ENCODE data around the gene PAQR9. TPM values are rescaled to one million over a fixed set of nuclear protein-coding genes. Genes with fewer than 3 reads are reported as not detected.

The PAQR9 gene
- total RNA-seq, 1 donor from 2014 or later = not detected

DNA sequence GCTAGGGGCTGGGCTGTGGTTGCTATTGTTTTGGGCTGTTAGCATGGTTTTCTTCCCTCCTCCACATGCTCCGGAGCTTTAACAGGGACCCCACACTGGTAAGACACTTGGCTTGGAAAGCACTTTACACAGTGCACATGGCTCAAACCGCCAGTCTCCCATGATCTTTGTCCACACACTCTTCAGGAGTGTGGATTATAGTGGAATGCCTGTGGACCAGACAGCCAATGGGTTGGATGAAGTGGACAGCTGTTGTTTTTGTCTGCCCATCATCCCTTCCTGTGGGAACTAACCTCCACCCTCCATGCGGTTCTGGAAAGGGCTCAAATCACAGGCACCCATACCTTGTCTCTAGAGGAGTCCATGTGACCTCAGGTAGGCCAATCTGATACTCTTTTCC is 10.0 kb downstream of the PAQR9 start:
- Histone ChIP-seq H3K27me3 (ENCODE audit: control insufficient read depth, insufficient read depth, low read length) (no peaks in the 10 kb centered on the region), H3K36me3 (ENCODE audit: control insufficient read depth, insufficient read depth, low read length) (no peaks in the 10 kb centered on the region), H3K4me3 (ENCODE audit: low read depth, low read length) (no peak overlapping the region)
- no peak for DNase-seq (ENCODE audit: low read depth)
- FAIRE-seq = no peak
- TF ChIP-seq, protein P1, sequence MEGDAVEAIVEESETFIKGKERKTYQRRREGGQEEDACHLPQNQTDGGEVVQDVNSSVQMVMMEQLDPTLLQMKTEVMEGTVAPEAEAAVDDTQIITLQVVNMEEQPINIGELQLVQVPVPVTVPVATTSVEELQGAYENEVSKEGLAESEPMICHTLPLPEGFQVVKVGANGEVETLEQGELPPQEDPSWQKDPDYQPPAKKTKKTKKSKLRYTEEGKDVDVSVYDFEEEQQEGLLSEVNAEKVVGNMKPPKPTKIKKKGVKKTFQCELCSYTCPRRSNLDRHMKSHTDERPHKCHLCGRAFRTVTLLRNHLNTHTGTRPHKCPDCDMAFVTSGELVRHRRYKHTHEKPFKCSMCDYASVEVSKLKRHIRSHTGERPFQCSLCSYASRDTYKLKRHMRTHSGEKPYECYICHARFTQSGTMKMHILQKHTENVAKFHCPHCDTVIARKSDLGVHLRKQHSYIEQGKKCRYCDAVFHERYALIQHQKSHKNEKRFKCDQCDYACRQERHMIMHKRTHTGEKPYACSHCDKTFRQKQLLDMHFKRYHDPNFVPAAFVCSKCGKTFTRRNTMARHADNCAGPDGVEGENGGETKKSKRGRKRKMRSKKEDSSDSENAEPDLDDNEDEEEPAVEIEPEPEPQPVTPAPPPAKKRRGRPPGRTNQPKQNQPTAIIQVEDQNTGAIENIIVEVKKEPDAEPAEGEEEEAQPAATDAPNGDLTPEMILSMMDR (IDR thresholded peaks at IDR 0.05; ENCODE audit: insufficient read depth, low read length, severe bottlenecking) = no peak

DNA sequence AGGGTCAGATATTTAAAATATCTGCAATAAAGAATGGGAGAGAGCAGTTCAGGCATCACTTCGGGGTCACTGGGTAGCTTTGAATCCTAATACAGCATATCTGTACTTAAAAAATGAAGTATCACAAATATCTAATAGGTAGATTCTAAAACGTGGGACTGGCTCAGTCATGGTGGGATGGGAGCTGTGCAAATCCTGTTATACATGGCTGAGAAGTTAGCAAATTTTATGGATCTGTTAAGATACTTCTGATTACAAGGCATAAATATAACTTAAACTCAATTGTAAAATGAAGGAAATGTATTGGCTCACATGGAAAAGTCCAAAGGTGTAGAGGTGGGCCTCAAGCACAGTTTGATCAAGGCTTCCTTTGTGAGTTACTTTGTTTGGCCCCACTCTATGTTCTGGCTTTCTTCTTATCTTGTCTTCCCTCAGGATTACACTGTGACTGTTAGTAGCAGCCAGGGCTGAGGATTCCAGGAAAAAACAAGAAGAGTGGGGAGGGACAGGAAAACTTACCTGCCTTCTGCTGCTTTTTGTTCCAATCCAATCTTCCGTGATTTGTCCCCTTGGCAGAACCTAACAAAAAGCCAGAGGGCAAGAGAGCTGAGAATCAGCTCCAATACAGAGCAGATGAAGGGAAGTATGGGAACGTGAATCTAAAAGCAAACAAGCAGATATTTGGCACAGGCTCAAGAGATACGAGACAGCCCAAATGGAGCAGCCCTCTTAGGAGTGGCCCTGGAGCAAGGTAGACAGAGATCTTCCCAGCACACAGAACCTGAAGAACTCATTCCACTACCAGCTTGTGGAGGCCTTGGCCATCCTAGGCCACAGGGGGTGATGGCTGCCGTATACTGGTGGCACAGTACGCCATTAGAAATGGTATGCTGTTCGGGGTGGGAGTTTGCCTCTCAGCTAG is 10.9 kb downstream of the PAQR9 start:
- TF ChIP-seq, protein P1 (IDR thresholded peaks at IDR 0.05; ENCODE audit: insufficient read depth, low read length, severe bottlenecking) = no peak
- no peak for FAIRE-seq
- no peak overlapping the region for H3K4me3 ChIP-seq (ENCODE audit: low read depth, low read length)

DNA sequence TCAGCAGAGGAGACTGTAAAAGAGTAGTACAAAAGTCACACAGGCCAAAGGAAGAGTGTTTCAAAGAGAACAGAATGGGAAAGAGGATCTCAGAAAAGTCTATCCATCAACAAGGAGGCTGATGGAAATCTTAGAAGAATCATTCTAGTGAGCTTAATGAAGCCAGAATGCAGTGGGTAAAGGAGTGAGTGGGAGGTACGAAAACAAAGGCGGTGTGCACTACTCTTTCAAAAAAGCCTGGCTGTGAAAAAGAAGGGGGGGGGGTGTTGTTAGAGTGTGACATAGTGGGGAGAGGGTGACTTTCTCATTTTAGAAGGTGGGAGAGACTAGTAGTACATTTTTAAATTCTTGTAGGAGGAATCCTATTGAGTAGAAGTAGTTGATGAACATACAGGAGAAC is 11.7 kb downstream of the PAQR9 start:
- Histone ChIP-seq H3K4me3 (ENCODE audit: low read depth, low read length) (no peak overlapping the region), H3K36me3 (ENCODE audit: control insufficient read depth, insufficient read depth, low read length) (no peaks in the 10 kb centered on the region), H3K27me3 (ENCODE audit: control insufficient read depth, insufficient read depth, low read length) (no peaks in the 10 kb centered on the region)
- FAIRE-seq (no peak), DNase-seq (ENCODE audit: low read depth) (no peak)
- TF ChIP-seq, protein P1 (IDR thresholded peaks at IDR 0.05; ENCODE audit: insufficient read depth, low read length, severe bottlenecking) = no peak

More for the DNA sequence above, 10.9 kb downstream of the PAQR9 start:
- no peak for DNase-seq (ENCODE audit: low read depth)
- H3K27me3 ChIP-seq (ENCODE audit: control insufficient read depth, insufficient read depth, low read length) = no peaks in the 10 kb centered on the region
- no peaks in the 10 kb centered on the region for H3K36me3 ChIP-seq (ENCODE audit: control insufficient read depth, insufficient read depth, low read length)

DNA sequence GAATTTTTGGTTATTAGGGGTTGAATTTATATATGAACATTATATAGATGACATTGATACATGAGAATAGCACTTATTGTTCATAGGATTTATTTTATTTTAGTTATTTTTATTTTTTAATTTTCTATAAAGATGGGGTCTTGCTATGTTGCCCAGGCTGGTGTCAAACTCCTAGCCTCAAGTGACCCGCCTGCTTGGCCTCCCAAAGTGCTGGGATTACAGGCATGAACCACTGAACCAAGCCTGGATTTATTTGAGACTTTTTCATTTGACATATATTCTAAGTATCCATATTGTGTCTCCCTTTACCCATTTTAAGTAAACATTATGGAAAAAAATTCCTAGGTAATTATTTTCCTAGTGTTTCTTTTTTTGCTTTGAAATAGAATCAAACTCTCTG is 12.5 kb downstream of the PAQR9 start:
- no peaks in the 10 kb centered on the region for H3K36me3 ChIP-seq (ENCODE audit: control insufficient read depth, insufficient read depth, low read length)
- H3K27me3 ChIP-seq (ENCODE audit: control insufficient read depth, insufficient read depth, low read length) = no peaks in the 10 kb centered on the region
- H3K4me3 ChIP-seq (ENCODE audit: low read depth, low read length) = no peak overlapping the region
- DNase-seq (ENCODE audit: low read depth) (no peak), FAIRE-seq (no peak)
- TF ChIP-seq, protein P1 (IDR thresholded peaks at IDR 0.05; ENCODE audit: insufficient read depth, low read length, severe bottlenecking) = no peak

DNA sequence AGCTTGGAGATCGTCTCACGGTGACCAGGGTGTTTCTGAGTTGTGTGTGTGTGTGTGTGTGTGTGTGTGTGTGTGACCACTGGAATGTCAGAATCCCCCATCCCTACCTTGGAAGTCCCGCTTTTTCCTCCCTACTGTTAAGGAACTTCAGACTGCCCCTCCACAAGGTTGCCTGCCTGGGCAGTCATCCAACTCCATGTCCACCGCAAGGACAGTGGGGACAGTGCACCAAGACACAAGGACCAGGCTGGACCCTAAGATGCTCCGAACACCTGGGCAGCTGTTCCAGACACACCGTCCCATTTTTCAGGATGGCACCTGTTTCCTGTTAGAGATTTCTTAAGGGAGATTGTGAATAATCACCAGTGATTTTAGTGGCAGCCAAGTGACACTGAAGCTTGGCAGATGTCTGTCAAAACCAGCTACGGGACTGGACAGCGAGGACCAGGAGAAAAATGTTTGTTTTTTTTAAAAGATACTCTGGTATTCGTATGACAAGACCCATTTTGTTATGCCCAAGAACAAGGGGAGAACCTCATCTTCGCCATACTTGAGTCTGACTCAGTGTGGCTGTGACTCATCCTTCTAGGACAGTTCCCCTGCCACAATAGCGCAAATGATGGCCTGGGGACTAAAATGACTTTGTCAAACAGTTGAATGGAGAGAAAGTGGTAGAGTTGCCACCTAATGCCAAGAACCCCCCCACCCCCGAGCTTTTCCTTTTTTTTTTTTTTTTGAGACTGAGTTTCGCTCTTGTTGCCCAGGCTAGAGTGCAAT is 15.5 kb downstream of the PAQR9 start:
- Histone ChIP-seq H3K36me3 (ENCODE audit: control insufficient read depth, insufficient read depth, low read length) (no peaks in the 10 kb centered on the region), H3K27me3 (ENCODE audit: control insufficient read depth, insufficient read depth, low read length) (no peaks in the 10 kb centered on the region), H3K4me3 (ENCODE audit: low read depth, low read length) (no peak overlapping the region)
- TF ChIP-seq, protein P1 (IDR thresholded peaks at IDR 0.05; ENCODE audit: insufficient read depth, low read length, severe bottlenecking) = no peak
- FAIRE-seq (no peak), DNase-seq (ENCODE audit: low read depth) (peak; percentile 46)

All from bronchial epithelial cell (primary cell).